Erythroblast (primary cell): ENCODE results near the gene PPP6R2.

Experiments used
- DNase-seq, 2 experiments: peaks; one replicate each; lab custom pipeline; 2025; lab: John Stamatoyannopoulos, UW
- GATA1 ChIP-seq: IDR thresholded peaks from 2 replicates; pipeline ENCODE4 v1.6.1; 2011; ENCODE audit warnings: low read depth, mild to moderate bottlenecking, control low read depth, low read length, moderate library complexity
- POLR2A ChIP-seq: IDR thresholded peaks from 2 replicates; pipeline ENCODE4 v1.6.1; 2011; ENCODE audit warnings: mild to moderate bottlenecking, low read length

The PPP6R2 gene

GRCh38 chr22:50473855-50474671 lies 130.9 kb downstream of the PPP6R2 start:
- DNase-seq = peak; percentile 42 to 55

DNA sequence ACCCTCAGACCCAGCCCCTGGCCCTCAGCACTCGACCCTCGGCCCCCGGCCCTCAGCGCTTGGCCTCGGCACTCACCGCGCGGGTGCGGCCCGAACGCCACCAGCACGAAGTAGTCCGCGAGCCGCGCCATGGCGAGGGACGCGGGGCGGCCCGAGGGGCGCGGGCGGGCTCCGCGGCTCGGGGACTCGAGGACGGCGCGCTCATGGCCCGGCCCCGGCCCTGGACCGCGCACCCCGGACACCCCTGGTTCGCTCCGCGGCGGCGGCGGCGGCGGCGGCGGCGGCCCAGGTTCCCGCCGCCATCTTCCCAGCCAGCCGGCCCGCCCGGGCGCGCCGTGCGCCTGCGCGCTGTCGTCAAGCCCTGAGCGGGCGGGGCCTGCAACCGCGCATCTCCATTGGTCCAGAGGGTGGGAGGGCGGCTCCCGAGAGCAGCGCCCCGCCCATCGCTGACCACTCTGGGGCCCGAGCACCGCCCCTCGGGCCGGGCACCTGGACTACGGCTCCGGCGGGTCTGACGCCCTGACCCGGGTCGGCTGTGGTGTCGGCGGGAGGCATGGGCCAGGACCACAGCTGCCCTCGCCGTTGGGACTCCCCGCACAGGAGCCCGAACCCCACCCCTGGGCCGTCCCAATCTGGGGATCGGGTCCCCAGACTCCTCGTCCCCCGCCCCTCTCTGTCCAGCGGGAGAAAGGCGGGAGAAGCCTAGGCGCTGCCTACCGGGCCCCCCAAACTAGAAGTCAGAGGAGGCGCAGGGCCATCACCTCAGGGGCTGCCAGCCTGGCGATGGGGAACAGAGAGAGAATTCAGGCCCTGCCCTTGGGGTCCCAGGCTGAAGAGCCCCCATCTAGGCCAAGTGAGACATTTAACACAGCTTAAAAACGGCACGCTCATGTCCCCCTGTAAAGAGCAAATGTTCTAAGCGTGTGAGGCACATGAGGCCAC lies 131.9 kb downstream of the PPP6R2 start, which contains the start of gene SBF1:
TSS of gene SBF1 (minus strand) at position 326 of the 942 bp plus-strand sequence. CDS start at position 131, 195 bp downstream.
- TF ChIP-seq GATA1 (no peak), POLR2A (peak; percentile 38)
- DNase-seq = peak; percentile 90 to 95

More at GRCh38 chr22:50473855-50474671, 130.9 kb downstream of the PPP6R2 start:
- TF ChIP-seq GATA1 (no peak), POLR2A (no peak)

GRCh38 chr22:50475652-50476002 lies 132.5 kb downstream of the PPP6R2 start:
- no peak for DNase-seq
- TF ChIP-seq GATA1 (no peak), POLR2A (no peak)

DNA sequence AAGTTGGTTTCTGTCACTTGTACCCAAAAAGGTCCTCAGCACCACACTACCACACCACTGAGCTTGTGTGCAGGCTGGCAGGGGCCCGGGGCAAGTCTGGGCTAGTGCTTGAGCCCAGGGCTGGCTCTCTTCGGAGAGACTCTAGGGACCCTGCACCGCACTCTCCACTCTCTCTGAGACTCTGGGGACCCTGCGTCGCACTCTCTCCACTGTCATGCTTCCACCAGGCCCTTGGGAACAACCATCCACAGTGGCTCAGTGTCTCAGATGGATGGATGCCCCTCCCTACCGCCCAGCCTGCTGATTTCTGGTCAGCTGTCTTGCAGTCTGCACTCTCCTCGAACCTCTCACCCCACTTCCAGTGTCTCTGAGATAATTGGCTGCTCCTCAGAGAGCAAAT lies 133.7 kb downstream of the PPP6R2 start:
- TF ChIP-seq GATA1 = no peak
- TF ChIP-seq POLR2A = no peak
- no peak for DNase-seq

DNA sequence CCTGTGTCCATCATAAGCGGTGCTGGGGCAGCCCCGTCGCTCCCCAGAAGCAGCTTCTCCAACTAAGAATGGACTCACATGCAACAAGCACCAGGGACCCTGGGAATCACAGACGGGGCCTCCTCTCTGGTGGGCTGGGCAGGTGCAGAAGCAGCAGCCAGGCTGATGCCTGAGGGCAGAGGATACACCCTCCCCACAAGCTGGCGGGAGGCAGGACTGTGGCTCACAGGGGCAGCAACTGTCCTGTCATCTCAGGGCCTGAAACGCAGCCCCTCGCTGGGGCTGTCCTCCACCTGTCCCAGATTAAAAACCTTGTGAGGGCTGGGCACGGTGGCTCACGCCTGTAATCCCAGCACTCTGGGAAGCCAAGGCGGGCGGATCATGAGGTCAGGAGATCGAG lies 134.8 kb downstream of the PPP6R2 start:
- DNase-seq = no peak
- no peak for TF ChIP-seq GATA1
- no peak for TF ChIP-seq POLR2A

DNA sequence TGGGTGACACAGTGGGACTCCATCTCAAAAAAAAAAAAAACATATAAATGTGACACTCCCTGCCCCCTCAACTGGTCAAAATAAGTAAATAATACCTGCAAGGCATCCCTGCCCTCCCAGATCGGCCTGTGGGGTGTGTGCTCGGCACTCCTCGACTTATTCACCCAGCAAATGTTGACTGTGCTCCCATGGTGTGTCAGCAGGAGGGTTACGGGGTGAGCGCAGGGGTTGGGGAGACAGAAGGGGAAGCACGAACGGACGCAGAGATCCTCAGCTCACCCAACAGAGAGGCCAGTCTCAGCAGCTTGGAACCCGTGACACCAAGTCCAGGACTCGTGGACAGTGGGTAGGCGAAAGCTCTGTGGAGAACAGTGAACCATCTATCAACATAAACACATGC lies 136.6 kb downstream of the PPP6R2 start:
- TF ChIP-seq GATA1 = no peak
- no peak for TF ChIP-seq POLR2A
- DNase-seq = no peak

GRCh38 chr22:50481045-50481439 lies 137.9 kb downstream of the PPP6R2 start:
- DNase-seq = no peak
- TF ChIP-seq GATA1 (no peak), POLR2A (no peak)

GRCh38 chr22:50481440-50482106 lies 138.4 kb downstream of the PPP6R2 start, which contains the start of gene ADM2:
Gene ADM2, plus strand, starts transcription at chr22:50481543. Its CDS starts 305 bp downstream, at chr22:50481848.
- no peak for TF ChIP-seq GATA1
- TF ChIP-seq POLR2A = no peak
- peak in 1 of 2 experiments; percentile 70 for DNase-seq

- no peak for DNase-seq
- TF ChIP-seq GATA1 = no peak
- no peak for TF ChIP-seq POLR2A
Measured at GRCh38 chr22:50482107-50483074, 139.3 kb downstream of the PPP6R2 start.

GRCh38 chr22:50483106-50483505 lies 140.0 kb downstream of the PPP6R2 start:
- TF ChIP-seq POLR2A (no peak), GATA1 (no peak)
- DNase-seq = no peak

GRCh38 chr22:50483556-50483955 lies 140.4 kb downstream of the PPP6R2 start:
- TF ChIP-seq POLR2A = no peak
- TF ChIP-seq GATA1 = no peak
- no peak for DNase-seq
